Ishikawa (cell line): ENCODE data around the gene RSBN1L.

ENCODE experiments used
- CREB1 ChIP-seq: IDR thresholded peaks from 2 replicates; pipeline ENCODE4 v1.6.1; 2012; ENCODE audit warnings: low read depth
- TAF1 ChIP-seq: IDR thresholded peaks from 2 replicates; pipeline ENCODE4 v1.6.1; 2012; ENCODE audit warnings: low read depth, mild to moderate bottlenecking
- TF ChIP-seq, protein P1 (sequence below): IDR thresholded peaks from 2 replicates; pipeline ENCODE4 v1.6.1; 2012; ENCODE audit warnings: low read depth, mild to moderate bottlenecking

GRCh38 chr7:77782383-77782782 lies 86.1 kb downstream of the RSBN1L start:
- no peak for TF ChIP-seq CREB1
- TF ChIP-seq TAF1, result no peak
- TF ChIP-seq, protein P1, sequence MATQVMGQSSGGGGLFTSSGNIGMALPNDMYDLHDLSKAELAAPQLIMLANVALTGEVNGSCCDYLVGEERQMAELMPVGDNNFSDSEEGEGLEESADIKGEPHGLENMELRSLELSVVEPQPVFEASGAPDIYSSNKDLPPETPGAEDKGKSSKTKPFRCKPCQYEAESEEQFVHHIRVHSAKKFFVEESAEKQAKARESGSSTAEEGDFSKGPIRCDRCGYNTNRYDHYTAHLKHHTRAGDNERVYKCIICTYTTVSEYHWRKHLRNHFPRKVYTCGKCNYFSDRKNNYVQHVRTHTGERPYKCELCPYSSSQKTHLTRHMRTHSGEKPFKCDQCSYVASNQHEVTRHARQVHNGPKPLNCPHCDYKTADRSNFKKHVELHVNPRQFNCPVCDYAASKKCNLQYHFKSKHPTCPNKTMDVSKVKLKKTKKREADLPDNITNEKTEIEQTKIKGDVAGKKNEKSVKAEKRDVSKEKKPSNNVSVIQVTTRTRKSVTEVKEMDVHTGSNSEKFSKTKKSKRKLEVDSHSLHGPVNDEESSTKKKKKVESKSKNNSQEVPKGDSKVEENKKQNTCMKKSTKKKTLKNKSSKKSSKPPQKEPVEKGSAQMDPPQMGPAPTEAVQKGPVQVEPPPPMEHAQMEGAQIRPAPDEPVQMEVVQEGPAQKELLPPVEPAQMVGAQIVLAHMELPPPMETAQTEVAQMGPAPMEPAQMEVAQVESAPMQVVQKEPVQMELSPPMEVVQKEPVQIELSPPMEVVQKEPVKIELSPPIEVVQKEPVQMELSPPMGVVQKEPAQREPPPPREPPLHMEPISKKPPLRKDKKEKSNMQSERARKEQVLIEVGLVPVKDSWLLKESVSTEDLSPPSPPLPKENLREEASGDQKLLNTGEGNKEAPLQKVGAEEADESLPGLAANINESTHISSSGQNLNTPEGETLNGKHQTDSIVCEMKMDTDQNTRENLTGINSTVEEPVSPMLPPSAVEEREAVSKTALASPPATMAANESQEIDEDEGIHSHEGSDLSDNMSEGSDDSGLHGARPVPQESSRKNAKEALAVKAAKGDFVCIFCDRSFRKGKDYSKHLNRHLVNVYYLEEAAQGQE, result no peak
